HG02970 (cell line): ENCODE data around the gene LPCAT1.
"Not testable (repeated sequence)": the region's sequence is repeated elsewhere in the genome, so short reads cannot be mapped to it uniquely, and the experiment has no call there.

ENCODE experiments used
- ATAC-seq: cut with Tn5 transposase; IDR thresholded peaks from one replicate; pipeline ENCODE4 v1.9.1; 2021; ENCODE audit warnings: mild to moderate bottlenecking, moderate library complexity, moderate number of reproducible peaks; ENCODE audit not compliant: unreplicated experiment, low FRiP score

The LPCAT1 gene

GRCh38 chr5:1510631-1511030, 13.1 kb downstream of the LPCAT1 start:
- ATAC-seq = no peak

GRCh38 chr5:1510151-1510561, 13.6 kb downstream of the LPCAT1 start:
- ATAC-seq = no peak

DNA sequence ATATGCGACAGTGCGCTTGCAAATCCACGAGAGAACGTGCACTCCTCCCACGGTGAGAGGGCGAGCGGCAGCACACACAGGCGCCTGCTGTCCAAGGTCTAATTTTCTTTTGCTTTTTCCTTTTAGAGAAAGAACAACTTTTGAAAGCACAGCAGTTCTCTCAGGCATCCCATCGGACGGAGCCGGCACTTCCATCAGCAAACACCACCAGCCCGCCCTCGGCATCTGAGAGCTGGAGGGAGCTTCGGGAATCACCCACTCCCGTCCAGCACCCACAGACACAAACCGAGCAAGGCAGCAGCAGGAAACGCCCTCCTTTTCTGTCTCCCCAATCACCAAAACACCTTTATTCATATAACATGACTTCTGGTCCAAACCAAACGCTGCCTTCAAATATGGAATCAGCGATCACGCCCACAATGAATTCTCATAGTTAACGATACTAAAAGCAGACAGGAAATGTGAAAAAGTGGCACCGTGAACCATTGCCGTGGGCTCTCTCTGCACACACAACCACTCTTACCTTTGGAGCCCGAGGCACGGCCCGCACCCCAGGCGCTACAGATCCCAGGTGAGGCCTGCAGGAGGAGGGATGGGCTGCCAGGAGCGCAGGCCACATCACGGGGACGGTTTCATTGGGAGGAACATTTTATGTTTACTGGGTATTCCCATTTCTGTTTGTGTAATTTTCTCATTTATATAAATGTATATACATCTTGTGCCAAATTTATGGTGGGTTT, 14.2 kb downstream of the LPCAT1 start:
- ATAC-seq = no peak

- no peak for ATAC-seq
Observed at GRCh38 chr5:1508659-1509290, 15.0 kb downstream of the LPCAT1 start.

DNA sequence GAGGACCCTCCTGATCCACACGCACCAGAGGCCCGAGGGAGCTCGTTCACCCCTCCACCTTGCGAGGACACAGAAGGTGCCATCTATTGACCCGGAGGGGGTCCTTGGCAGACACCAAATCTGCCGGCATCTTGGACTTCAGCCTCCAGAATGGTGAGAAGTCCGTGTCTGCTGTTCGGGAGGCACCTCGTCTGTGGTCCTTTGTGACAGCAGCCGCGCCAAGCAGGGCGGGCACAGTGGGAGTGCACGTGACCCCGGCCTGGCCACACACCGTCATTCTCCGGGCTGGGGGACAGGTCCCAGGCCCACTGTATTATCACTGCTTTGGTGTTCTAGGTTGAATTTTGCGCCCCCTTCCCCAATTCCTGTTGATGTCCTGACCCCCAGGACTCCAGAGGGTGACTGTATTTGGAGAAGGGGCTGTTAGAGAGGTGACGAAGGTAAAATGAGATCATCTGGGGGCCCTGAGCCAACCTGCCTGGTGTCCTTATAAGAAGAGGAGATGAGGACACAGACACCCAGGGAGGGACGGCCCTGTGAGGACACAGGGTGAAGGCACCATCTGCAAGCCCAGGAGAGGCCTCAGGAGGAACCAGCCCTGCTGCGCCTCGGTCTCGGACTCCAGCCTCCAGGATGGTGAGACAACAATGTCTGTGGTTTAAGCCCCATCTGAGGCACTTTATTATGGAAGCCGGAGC, 15.7 kb downstream of the LPCAT1 start:
- no peak for ATAC-seq

GRCh38 chr5:1507457-1507856, 16.3 kb downstream of the LPCAT1 start:
- no peak for ATAC-seq

DNA sequence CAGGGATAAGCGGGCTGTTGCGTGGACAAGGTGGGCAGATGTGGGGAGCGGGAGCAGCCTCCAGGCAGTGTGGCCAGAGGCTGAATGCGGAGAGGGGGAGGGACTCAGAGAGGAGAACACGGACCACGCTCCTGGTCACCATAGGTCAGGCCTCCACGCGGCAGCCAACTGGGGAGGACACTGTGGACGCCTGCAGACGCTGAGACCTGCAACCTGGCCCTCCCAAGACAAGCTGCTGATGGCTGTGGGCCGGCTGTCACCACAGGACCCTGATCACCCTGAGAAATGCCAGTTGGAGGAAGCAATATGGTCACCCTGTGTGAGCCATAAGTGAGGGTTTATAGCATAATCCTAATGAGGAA, 16.8 kb downstream of the LPCAT1 start:
- no peak for ATAC-seq

GRCh38 chr5:1506242-1507013, 17.3 kb downstream of the LPCAT1 start:
- no peak for ATAC-seq

- ATAC-seq = no peak
Observed at GRCh38 chr5:1505506-1506241, 18.1 kb downstream of the LPCAT1 start.

GRCh38 chr5:1505089-1505488, 18.7 kb downstream of the LPCAT1 start:
- ATAC-seq = not testable (repeated sequence)

DNA sequence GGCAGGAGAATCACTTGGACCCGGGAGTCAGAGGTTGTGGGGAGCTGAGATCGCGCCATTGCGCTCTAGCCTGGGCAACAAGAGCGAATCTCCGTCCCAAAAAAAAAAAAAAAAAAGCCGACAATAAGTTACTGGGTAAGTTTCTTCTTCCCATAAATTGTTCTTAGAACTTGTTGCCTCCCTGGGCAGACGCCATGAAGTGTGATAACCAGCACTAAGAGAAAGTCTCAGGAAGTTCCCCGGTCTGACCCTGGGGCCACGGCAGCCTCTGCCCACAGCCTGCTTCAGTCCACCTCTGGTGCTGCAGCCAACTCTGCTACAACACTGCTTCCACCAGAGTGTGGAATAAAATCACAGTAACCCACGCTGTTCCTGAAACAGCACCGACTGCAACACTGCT, 19.1 kb downstream of the LPCAT1 start:
- no peak for ATAC-seq

DNA sequence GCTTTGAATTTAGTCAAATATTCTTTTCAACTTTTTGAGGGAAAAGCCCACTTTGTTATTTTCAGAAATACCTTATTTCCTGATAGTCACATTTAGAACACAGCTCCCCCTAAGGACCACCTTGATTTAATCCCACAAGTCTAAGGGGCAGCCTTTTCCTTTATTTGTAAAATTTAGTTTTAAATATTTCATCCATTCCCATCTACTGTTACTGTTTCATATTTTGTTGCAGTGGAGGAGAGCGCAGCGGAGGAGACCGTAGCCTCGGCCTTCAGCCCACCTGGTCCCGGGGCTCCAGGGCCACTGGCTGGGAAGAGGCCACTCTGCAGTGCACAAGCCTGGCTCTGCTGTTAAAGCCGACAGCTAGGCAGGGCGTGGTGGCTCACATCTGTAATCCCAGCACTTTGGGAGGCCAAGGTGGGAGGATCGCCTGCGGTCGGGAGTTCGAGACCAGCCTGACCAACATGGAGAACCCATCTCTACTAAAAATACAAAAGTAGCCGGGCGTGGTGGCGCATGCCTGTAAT, 19.6 kb downstream of the LPCAT1 start:
- ATAC-seq = no peak

- ATAC-seq = no peak
Observed at GRCh38 chr5:1503241-1504068, 20.3 kb downstream of the LPCAT1 start.

- ATAC-seq = no peak
Observed at GRCh38 chr5:1502737-1503120, 21.0 kb downstream of the LPCAT1 start.

GRCh38 chr5:1502046-1502736, 21.6 kb downstream of the LPCAT1 start:
- ATAC-seq = no peak

DNA sequence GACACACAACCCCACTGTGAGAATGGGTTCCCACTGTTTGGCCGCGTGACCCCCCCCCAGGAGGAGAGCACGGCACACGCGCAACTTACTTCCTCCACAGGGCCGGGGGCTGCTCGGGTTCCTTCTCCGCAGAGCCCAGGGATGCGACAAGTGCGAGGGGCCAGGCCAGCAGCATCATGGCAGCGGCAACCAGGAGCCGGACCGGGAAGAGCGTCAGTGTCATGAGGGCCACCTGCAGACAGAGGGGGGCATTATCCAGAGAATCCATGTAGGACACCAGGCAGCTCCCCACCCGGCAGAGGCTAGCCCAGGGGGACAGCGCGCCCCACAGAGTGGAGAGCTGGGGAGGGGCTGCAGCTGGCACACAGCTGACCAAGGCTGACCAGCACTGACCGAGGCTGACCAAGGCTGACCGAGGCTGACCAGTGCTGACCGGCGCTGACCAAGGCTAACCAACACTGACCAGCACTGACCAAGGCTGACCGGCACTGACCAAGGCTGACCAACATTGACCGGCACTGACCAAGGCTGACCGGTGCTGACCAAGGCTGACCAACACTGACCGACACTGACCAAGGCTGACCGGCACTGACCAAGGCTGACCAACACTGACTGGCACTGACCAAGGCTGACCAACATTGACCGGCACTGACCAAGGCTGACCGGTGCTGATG, 22.3 kb downstream of the LPCAT1 start:
- ATAC-seq = no peak

- no peak for ATAC-seq
Observed at GRCh38 chr5:1500411-1501091, 23.2 kb downstream of the LPCAT1 start.

DNA sequence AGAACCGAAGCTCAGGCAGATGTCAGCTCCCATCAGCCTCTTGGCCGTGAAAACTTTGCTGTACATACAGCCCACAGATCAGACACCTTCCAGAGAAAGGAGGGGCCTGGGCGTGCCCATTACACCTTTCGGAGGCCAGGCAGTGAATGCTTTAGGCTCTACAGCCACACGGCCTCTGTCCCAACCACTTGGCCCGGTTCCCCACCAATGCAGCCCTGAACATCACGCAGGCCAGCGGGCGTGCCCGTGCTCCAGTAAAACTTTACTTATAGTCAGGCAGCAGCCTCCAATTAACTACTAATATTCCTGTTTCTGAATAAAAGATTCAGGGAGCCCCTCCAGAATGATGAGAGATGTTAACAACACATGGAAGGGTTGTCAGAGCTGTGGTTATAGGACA, 23.9 kb downstream of the LPCAT1 start:
- ATAC-seq = no peak
